B cell (primary cell): ENCODE data around the gene ABCA8. TPM values are rescaled to one million over a fixed set of nuclear protein-coding genes. Genes with fewer than 3 reads are reported as not detected.

Experiments
- ATAC-seq: fragments of 200-7000 bp; cut with Tn5 transposase; one replicate; pipeline ENCODE4 v1.10.0; 2021; ENCODE audit warnings: low read depth, mild to moderate bottlenecking, moderate number of reproducible peaks, moderate library complexity
- CTCF ChIA-PET: fragments of 350-600 bp; sonication (Branson Sonifier 250); formaldehyde crosslinking; loops from one replicate; lab custom pipeline; 2021; ENCODE audit warnings: antibody characterized with exemption, inconsistent platforms; lab: Charles Lee
- POLR2A ChIA-PET: fragments of 350-600 bp; sonication (Branson Sonifier 250); formaldehyde crosslinking; loops from one replicate; lab custom pipeline; 2021; ENCODE audit warnings: antibody characterized with exemption; lab: Charles Lee
- DNase-seq: peaks from one replicate; pipeline ENCODE4 v3.0.0; 2013
- H2AFZ ChIP-seq: 2 replicates; pipeline ENCODE4 v1.6.1; 2012; ENCODE audit warnings: mild to moderate bottlenecking, low read depth, low read length; ENCODE audit not compliant: insufficient read depth, poor library complexity, severe bottlenecking
- H3K27ac ChIP-seq, 2 donors: 1 replicate in 1 of 2; 2 replicates in 1 of 2; pipeline ENCODE4 v1.5.1; 2012 to 2013; ENCODE audit warnings: low read length in 2 of 2, mild to moderate bottlenecking in 2 of 2, moderate library complexity in 1 of 2
- H3K27me3 ChIP-seq, 4 experiments: fragments of 200-600 bp in 1 of 4; sonication (generic) in 1 of 4; replicated peaks in 1 of 4; 1 replicate in 2 of 4; 2 replicates in 2 of 4; pipeline versions ENCODE4 v1.6.1 to v1.7.0; 2013 to 2016; ENCODE audit warnings: low read length in 3 of 4, mild to moderate bottlenecking in 2 of 4, mixed read lengths in 1 of 4, moderate library complexity in 1 of 4; ENCODE audit not compliant: insufficient read depth in 4 of 4, control insufficient read depth in 3 of 4; ENCODE audit errors: control extremely low read depth in 1 of 4
- H3K36me3 ChIP-seq, 2 experiments: replicated peaks in 1 of 2; 1 replicate in 1 of 2; 2 replicates in 1 of 2; pipeline versions ENCODE4 v1.6.1 to v1.7.1; 2013; ENCODE audit warnings: low read length in 1 of 2; ENCODE audit not compliant: insufficient read depth in 2 of 2, control insufficient read depth in 1 of 2; ENCODE audit errors: control extremely low read depth in 1 of 2, extremely low read depth in 1 of 2
- H3K4me1 ChIP-seq, 2 donors: fragments of 200-600 bp in 1 of 2; sonication (generic) in 1 of 2; 1 replicate in 1 of 2; 2 replicates in 1 of 2; pipeline versions ENCODE4 v1.5.1 to v1.6.1; 2013 to 2017; ENCODE audit warnings: low read length in 2 of 2; ENCODE audit not compliant: control insufficient read depth in 2 of 2, insufficient read depth in 2 of 2
- H3K4me2 ChIP-seq: replicated peaks from 2 replicates; pipeline ENCODE3; 2012; ENCODE audit warnings: mild to moderate bottlenecking, low read depth, low read length; ENCODE audit not compliant: poor library complexity, severe bottlenecking
- H3K4me3 ChIP-seq, 5 experiments: fragments of 200-600 bp in 1 of 5; sonication (generic) in 1 of 5; 1 replicate in 3 of 5; 2 replicates in 2 of 5; pipeline versions ENCODE4 v1.5.1 to v1.7.0; 2011 to 2016; ENCODE audit warnings: low read length in 4 of 5, mild to moderate bottlenecking in 4 of 5, low read depth in 2 of 5, control low read depth in 1 of 5, moderate library complexity in 1 of 5; ENCODE audit not compliant: insufficient read depth in 1 of 5; ENCODE audit errors: control extremely low read depth in 1 of 5, extremely low read depth in 1 of 5
- H3K79me2 ChIP-seq: fragments of 200-600 bp; sonication (generic); one replicate; pipeline ENCODE4 v1.6.0; 2016; ENCODE audit warnings: low read length; ENCODE audit not compliant: control insufficient read depth, insufficient read depth
- H3K9ac ChIP-seq: fragments of 200-600 bp; sonication (generic); 2 replicates; pipeline ENCODE4 v1.6.1; 2017; ENCODE audit warnings: mild to moderate bottlenecking, low read length, moderate library complexity
- H3K9me3 ChIP-seq, 3 donors: one replicate each; pipeline versions ENCODE4 v1.6.1 to v1.7.1; 2013; ENCODE audit warnings: low read length in 2 of 3; ENCODE audit not compliant: control insufficient read depth in 2 of 3, insufficient read depth in 1 of 3; ENCODE audit errors: control extremely low read depth in 1 of 3
- H4K20me1 ChIP-seq: 2 replicates; pipeline ENCODE4 v1.6.0; 2012; ENCODE audit warnings: mild to moderate bottlenecking, low read length; ENCODE audit not compliant: insufficient read depth, control insufficient read depth, poor library complexity, severe bottlenecking
- H3K27ac Mint-ChIP-seq: one replicate; pipeline ENCODE4 v1.8.0; 2021; ENCODE audit warnings: mixed read lengths
- H3K27me3 Mint-ChIP-seq: one replicate; pipeline ENCODE4 v1.8.0; 2021; ENCODE audit warnings: mixed read lengths
- H3K4me1 Mint-ChIP-seq: one replicate; pipeline ENCODE4 v1.8.0; 2021; ENCODE audit warnings: mixed read lengths
- H3K4me3 Mint-ChIP-seq: one replicate; pipeline ENCODE4 v1.8.0; 2021; ENCODE audit warnings: mixed read lengths
- H3K9me3 Mint-ChIP-seq: one replicate; pipeline ENCODE4 v1.8.0; 2022; ENCODE audit warnings: mixed read lengths; ENCODE audit not compliant: insufficient read depth
- CTCF ChIP-seq: fragments of 200-600 bp; IDR thresholded peaks from one replicate; pipeline ENCODE4 v1.8.0; 2022; ENCODE audit warnings: antibody characterized with exemption, mild to moderate bottlenecking
- EZH2 ChIP-seq: IDR thresholded peaks from 2 replicates; pipeline ENCODE4 v1.6.1; 2012; ENCODE audit warnings: borderline replicate concordance, low read depth, mild to moderate bottlenecking, moderate library complexity, low read length; ENCODE audit not compliant: insufficient read depth, poor library complexity, severe bottlenecking
- WGBS: methylation state at CpG from one replicate; pipeline ENCODE4 v1.1.5; 2013; ENCODE audit warnings: missing lambda C conversion rate; ENCODE audit not compliant: insufficient coverage; 5-methylcytosine and 5-hydroxymethylcytosine counted together
- intact Hi-C: fragments of 100-400 bp; cut with micrococcal nuclease; formaldehyde crosslinking; loops from one replicate; pipeline ENCODE4 v1.10.0; 2022
- polyA plus RNA-seq: library from polyadenylated mRNA; depleted of rRNA; stranded (reverse); fragments of >200 nt; gene quantifications from 2 replicates; pipeline ENCODE4 v1.2.3, GENCODE V29; 2012
- total RNA-seq, 2 donors: library from RNA; stranded (reverse); fragments of 120-200 nt in 1 of 2; gene quantifications; 1 replicate in 1 of 2; 2 replicates in 1 of 2; pipeline versions ENCODE4 v1.2.3 to v1.2.4, GENCODE V29; 2013 to 2022

Gene ABCA8
- total and polyA plus RNA-seq, 2 donors (not counting 1 experiment from before 2014, with no cell fraction given), result not detected

DNA sequence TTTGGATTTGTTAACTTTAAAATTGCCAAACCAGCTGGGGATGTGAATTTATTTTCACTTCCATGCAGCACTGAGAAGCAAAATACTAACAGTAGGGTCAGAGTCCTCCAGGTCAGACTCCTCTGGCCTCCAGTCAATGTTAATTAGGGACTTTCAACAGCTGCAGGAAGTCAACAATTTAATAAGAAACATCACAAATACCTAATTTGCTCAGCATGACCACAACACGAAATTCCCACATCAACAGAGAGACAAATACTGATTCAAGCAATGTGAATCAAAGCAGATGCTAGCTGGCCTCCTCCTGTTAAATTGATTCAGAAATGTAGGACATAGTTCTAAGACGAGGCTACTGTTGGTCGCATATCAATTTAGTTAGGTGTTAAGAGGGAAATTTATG lies 111.7 kb downstream of the ABCA8 start:
- ChIA-PET POLR2A (no interaction called here), CTCF (no interaction called here)
- H3K27me3 Mint-ChIP-seq, result no peaks in the 10 kb centered on the region
- no peak overlapping the region for H3K27ac Mint-ChIP-seq
- Histone ChIP-seq H3K27me3 (no peaks in the 10 kb centered on the region), H3K9ac (no peak overlapping the region), H3K4me3 (no peak overlapping the region), H4K20me1 (no peaks in the 10 kb centered on the region), H3K9me3 (no peaks in the 10 kb centered on the region), H3K27ac (no peak overlapping the region), H3K4me2 (no peak overlapping the region), H3K36me3 (no peaks in the 10 kb centered on the region), H3K79me2 (no peaks in the 10 kb centered on the region), H3K4me1 (no peaks in the 10 kb centered on the region), H2AFZ (no peak overlapping the region)
- ATAC-seq (no peak), DNase-seq (no peak)
- WGBS, result no CpG with 5 or more reads among the region's 3 CpGs
- no peaks in the 10 kb centered on the region for H3K9me3 Mint-ChIP-seq
- no peaks in the 10 kb centered on the region for H3K4me1 Mint-ChIP-seq
- intact Hi-C loops, result no loop called here
- TF ChIP-seq EZH2 (no peak), CTCF (no peak)
- H3K4me3 Mint-ChIP-seq, result no peak overlapping the region

DNA sequence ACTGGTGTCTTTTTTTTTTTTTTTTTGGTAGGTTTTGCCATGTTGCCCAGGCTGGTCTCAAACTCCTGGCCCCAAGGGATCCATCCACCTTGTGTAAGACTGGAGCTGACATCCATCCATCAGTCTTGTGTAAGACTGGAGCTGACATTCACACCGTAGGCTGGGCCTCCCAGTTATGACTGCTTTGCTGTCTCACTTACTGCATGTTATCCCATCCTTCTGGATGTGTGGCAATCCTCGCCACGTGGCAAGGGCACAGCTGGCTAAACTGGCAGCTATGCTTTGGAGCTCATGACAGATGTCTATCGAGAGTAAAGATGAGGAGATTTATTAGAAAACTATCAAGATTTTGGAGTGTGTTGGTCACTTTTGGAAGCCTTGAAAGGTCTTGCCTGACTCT lies 115.1 kb downstream of the ABCA8 start:
- CTCF ChIA-PET, result no interaction called here

More for the DNA sequence above, 115.1 kb downstream of the ABCA8 start:
- H3K79me2 ChIP-seq, result no peaks in the 10 kb centered on the region
- ATAC-seq, result no peak
- no peaks in the 10 kb centered on the region for H3K4me1 ChIP-seq
- TF ChIP-seq EZH2, result no peak
- no peak for TF ChIP-seq CTCF
- WGBS, result 75% methylated on average over 4 of the region's 4 CpGs
- no peak overlapping the region for H3K9ac ChIP-seq
- no peaks in the 10 kb centered on the region for H3K27me3 ChIP-seq
- H4K20me1 ChIP-seq, result no peaks in the 10 kb centered on the region
- Mint-ChIP-seq H3K27me3 (peaks cover 6% of the 10 kb centered on the region), H3K27ac (no peak overlapping the region), H3K4me3 (no peak overlapping the region), H3K4me1 (peaks cover 2% of the 10 kb centered on the region), H3K9me3 (no peaks in the 10 kb centered on the region)
- H3K4me2 ChIP-seq, result no peak overlapping the region
- no peaks in the 10 kb centered on the region for H3K9me3 ChIP-seq
- no peak overlapping the region for H3K4me3 ChIP-seq
- H2AFZ ChIP-seq, result no peak overlapping the region
- intact Hi-C loops, result no loop called here
- H3K27ac ChIP-seq, result no peak overlapping the region
- no peaks in the 10 kb centered on the region for H3K36me3 ChIP-seq
- POLR2A ChIA-PET, result no interaction called here
- no peak for DNase-seq
